ENCODE results near the gene DNASE1L1.

GRCh38 chrX:154358011-154358410, 51.0 kb downstream of the DNASE1L1 start:
- no peak for TF ChIP-seq CTCF (optimal IDR thresholded peaks at IDR 0.05 in 1 of 3, IDR thresholded peaks at IDR 0.05 in 1 of 3, conservative IDR thresholded peaks at IDR 0.05 in 1 of 3; ENCODE audit: extremely low read depth in 1 of 3, insufficient read depth in 2 of 3, low read length in 3 of 3)
- no peak for TF ChIP-seq EZH2 (IDR thresholded peaks at IDR 0.05; ENCODE audit: low read length)

Data from keratinocyte (primary cell).